Measurements from ENCODE around the gene DCTN5.
A peak's percentile ranks its signal among the peaks of the same experiment; 100 is the strongest.
"Not testable (repeated sequence)": the region's sequence is repeated elsewhere in the genome, so short reads cannot be mapped to it uniquely, and the experiment has no call there.

DCTN5 gene

GRCh38 chr16:23640931-23641765 is at the start of gene DCTN5, which contains the start of gene PALB2:
Gene DCTN5 (plus strand): TSS chr16:23641466. CDS start chr16:23641543, 77 bp downstream.
Gene PALB2 (minus strand): TSS chr16:23641310. CDS start chr16:23641157, 153 bp downstream.
- peak; percentile 79 to 86 for DNase-seq (ENCODE audit: low read depth in 2 of 2)

GRCh38 chr16:23594186-23594585 is 47.1 kb upstream of the DCTN5 start:
- no peak for DNase-seq (ENCODE audit: low read depth in 2 of 2)

GRCh38 chr16:23595246-23595950 is 45.9 kb upstream of the DCTN5 start:
- DNase-seq (ENCODE audit: low read depth in 2 of 2) = no peak

- peak; percentile 72 to 86 for DNase-seq (ENCODE audit: low read depth in 2 of 2)
These were observed 45.1 kb upstream of the DCTN5 start, which contains the start of gene NDUFAB1 for GRCh38 chr16:23595951-23596720. Gene NDUFAB1 (minus strand): TSS chr16:23596316. CDS start chr16:23596290, 26 bp downstream.

GRCh38 chr16:23597003-23597756 is 44.1 kb upstream of the DCTN5 start:
- DNase-seq (ENCODE audit: low read depth in 2 of 2) = no peak

GRCh38 chr16:23607726-23608125 is 33.5 kb upstream of the DCTN5 start:
- no peak for DNase-seq (ENCODE audit: low read depth in 2 of 2)

- DNase-seq (ENCODE audit: low read depth in 2 of 2) = no peak
These were observed 33.1 kb upstream of the DCTN5 start for GRCh38 chr16:23608194-23608593.

- no peak for DNase-seq (ENCODE audit: low read depth in 2 of 2)
These were observed 31.3 kb upstream of the DCTN5 start for GRCh38 chr16:23609929-23610328.

- not testable (repeated sequence) for DNase-seq (ENCODE audit: low read depth in 2 of 2)
These were observed 30.4 kb upstream of the DCTN5 start for GRCh38 chr16:23610905-23611304.

GRCh38 chr16:23611936-23612335 is 29.3 kb upstream of the DCTN5 start:
- DNase-seq (ENCODE audit: low read depth in 2 of 2) = no peak

- DNase-seq (ENCODE audit: low read depth in 2 of 2) = no peak
These were observed 25.5 kb upstream of the DCTN5 start for GRCh38 chr16:23615805-23616204.

GRCh38 chr16:23624092-23624491 is 17.2 kb upstream of the DCTN5 start:
- no peak for DNase-seq (ENCODE audit: low read depth in 2 of 2)

- no peak for DNase-seq (ENCODE audit: low read depth in 2 of 2)
These were observed 11.8 kb upstream of the DCTN5 start for GRCh38 chr16:23629516-23629915.

GRCh38 chr16:23631874-23632273 is 9.4 kb upstream of the DCTN5 start:
- not testable (repeated sequence) for DNase-seq (ENCODE audit: low read depth in 2 of 2)

- no peak for DNase-seq (ENCODE audit: low read depth in 2 of 2)
These were observed 6.7 kb upstream of the DCTN5 start for GRCh38 chr16:23634461-23635036.

- no peak for DNase-seq (ENCODE audit: low read depth in 2 of 2)
These were observed 5.3 kb upstream of the DCTN5 start for GRCh38 chr16:23635958-23636357.

- DNase-seq (ENCODE audit: low read depth in 2 of 2) = no peak
These were observed 693 bp upstream of the DCTN5 start for GRCh38 chr16:23640615-23640930.

- no peak for DNase-seq (ENCODE audit: low read depth in 2 of 2)
These were observed 1.0 kb downstream of the DCTN5 start for GRCh38 chr16:23642246-23642774.

- no peak for DNase-seq (ENCODE audit: low read depth in 2 of 2)
These were observed 9.6 kb downstream of the DCTN5 start for GRCh38 chr16:23650674-23651416.

GRCh38 chr16:23651943-23652468 is 10.7 kb downstream of the DCTN5 start:
- DNase-seq (ENCODE audit: low read depth in 2 of 2) = no peak

Measured in stimulated activated CD4-positive, alpha-beta T cell treated with anti-CD3 and anti-CD28 coated beads, Interleukin-12 subunit alpha, Interleukin-12 subunit beta, amount 100 ng/mL, for 24 hours (primary cell).